Islet precursor cell (in vitro differentiated cells): ENCODE data around the gene TRIM41.
"Not testable (repeated sequence)": the region's sequence is repeated elsewhere in the genome, so short reads cannot be mapped to it uniquely, and the experiment has no call there.

Source experiments
- DNase-seq: peaks from one replicate; pipeline ENCODE4 v3.0.0-alpha.2; 2018

The TRIM41 gene

GRCh38 chr5:181212080-181212479 lies 11.0 kb upstream of the TRIM41 start:
- DNase-seq, result no peak

DNA sequence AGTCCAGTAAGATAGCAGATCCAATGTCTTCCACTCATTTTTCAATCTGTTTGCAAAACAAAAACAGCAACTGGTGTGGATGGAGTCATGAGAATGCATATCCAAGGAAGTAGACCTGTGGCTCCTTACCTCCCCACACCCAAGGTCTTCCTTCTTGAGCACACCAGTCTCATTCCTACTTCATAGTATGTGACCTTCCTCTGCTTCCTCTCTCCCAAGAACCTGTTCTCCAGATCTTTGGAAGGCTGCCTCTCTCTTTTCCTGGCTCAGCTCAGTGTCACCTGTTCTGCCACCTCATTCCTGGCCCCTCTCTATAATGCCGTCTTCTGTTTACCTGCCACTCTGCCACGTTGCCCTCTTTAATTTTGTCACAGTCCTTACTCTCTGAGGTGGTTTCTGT lies 10.1 kb upstream of the TRIM41 start:
- no peak for DNase-seq

- DNase-seq, result not testable (repeated sequence)
Observed at GRCh38 chr5:181214249-181214648, 8.8 kb upstream of the TRIM41 start.

GRCh38 chr5:181215997-181216989 lies 6.8 kb upstream of the TRIM41 start:
- no peak for DNase-seq

DNA sequence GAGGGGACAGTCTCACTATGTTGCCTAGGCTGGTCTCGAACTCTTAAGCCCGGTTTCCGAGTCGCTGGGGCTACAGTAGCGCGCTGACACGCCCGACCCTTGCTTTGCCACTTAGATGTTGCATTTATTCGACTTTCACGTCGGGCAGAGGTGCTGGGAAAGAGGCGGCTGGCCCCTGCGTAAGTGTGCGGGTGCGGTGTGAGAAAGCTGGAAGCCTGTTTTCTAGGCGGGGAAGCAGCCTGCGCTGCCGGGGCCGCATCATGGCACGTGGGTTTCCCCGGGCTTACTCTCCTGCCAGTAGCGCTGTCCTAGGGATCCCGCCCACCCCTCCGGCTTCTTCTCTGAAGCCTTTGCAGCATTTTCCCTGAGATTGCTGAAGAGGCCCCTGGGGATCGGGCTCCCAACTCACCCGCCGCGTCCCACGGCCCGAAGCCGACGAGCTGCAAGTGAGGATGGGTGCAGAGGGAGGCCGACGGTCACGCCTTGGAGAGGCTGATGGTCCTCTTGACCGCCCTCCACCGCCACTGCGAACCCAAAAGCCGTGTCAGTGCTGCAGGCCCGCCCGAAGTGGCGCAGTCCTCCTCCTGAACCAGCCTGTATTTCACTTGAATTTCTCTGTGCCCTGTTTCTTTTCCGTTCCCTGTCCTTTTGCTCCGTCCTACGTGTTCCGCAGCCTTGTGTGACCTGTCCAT lies 5.8 kb upstream of the TRIM41 start:
- DNase-seq, result peak; percentile 84

- DNase-seq, result no peak
Observed at GRCh38 chr5:181217803-181218062, 5.3 kb upstream of the TRIM41 start.

DNA sequence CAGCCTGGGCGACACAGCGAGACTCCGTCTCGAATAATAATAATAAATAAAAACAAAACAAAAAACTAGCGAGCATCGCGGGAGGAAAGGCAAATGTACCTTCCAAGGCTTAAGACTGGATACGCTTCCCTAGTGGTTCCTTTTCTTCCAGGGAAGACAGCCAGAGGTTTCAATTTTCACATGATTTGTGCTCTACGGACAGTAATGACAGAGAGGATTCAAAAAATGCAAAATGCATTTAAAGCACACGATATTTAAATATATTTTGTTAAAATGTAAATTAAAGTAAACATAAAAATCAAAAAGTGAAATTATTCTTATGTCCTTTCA lies 4.3 kb upstream of the TRIM41 start:
- no peak for DNase-seq

DNA sequence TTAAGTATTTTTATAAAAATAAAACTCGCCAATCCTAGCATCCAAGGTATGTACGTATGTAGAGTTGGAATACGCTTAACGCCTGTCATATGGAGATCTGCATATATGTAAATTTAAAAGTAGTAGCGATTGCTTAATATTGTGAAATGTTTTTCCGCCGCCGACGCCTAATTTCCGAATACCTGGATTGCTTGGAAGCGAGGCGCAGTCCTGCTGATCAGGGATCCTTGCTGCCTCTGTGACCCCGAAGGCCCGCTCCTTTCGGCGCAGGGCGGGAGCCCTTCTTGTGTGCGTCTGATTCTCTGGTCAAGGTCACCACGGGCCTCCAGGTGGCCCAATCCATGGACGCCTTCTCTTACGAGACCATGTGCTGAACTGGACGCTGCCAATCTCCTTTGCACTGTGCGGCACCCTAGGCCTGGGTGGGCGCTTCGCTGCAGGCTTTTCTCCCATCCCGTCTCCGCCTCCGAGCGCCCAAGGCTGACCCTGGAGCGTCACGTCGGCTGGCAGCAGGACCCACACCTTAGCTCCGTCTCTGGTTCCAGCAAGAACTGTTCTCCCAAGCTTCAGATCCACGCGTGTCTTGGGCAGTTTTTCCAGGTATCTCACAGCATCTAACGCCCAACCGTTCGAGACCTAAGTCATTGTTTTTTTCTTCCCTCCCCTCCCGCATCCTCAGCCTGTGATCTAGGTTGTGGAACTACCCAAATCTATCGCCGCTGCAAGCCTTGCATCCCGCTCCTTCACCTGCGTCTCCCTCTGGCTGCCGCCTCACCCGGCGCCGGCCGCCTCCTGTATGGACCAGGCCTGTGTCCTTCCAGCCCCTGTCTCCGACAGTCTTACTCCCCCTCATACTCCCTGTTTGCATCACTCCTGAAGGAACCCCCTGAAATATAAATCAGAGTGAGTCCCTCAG lies 3.6 kb upstream of the TRIM41 start:
- no peak for DNase-seq

DNA sequence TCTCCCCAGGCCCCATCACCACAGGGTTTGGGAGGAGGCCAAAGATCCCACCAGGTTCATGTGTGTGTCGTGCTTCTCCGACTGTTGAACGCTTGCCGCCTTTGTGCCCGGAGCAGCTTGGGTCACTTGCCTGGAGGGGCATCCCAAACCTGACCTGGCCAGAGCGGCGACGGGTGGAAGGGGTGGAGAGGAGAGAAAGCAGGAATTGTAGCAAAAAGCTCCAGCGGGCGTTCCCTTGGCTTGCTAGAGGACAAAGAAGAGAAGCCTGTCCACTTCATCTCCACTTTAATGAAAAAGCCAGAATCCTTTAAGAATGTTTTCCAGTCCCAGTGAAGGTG lies 2.9 kb upstream of the TRIM41 start:
- no peak for DNase-seq

- DNase-seq, result no peak
Observed at GRCh38 chr5:181221105-181221791, 1.8 kb upstream of the TRIM41 start.

DNA sequence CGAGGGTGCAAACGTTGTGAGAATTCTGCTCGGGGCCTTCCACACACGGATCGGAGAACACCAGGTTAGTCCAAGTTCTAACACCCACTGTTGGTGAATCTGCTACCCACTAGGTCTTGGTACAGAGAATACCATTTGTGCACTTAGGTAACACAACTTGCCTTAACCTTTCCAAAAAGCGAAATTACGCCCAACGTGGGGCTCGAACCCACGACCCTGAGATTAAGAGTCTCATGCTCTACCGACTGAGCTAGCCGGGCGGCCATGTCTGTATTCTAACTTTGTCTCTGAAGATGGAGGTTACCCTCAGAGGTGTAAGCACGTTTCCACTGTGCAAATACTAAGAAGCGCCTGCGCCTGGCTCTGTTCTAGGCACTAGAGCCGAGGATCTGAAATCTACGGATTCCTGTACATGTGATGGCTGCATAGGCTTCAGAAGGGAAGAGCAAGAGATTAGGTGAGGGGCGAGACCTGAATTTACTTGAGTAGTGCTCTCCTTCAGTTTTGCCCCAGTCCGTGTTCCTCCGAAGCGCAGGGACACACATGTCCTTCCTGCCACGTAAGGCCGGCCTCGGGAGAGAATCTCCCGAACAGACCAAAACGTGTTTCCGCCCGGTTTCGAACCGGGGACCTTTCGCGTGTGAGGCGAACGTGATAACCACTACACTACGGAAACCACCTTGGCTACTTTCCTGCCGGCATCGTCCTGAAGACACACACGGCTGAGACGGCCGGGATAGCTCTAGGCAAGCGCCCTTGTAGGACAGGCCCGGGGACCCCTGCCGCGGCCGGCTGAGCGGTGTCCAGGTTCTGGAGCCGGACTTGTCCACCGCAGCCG lies 1.1 kb upstream of the TRIM41 start:
- peak; percentile 98 for DNase-seq

GRCh38 chr5:181222630-181223057 lies 437 bp upstream of the TRIM41 start:
- DNase-seq, result no peak

DNA sequence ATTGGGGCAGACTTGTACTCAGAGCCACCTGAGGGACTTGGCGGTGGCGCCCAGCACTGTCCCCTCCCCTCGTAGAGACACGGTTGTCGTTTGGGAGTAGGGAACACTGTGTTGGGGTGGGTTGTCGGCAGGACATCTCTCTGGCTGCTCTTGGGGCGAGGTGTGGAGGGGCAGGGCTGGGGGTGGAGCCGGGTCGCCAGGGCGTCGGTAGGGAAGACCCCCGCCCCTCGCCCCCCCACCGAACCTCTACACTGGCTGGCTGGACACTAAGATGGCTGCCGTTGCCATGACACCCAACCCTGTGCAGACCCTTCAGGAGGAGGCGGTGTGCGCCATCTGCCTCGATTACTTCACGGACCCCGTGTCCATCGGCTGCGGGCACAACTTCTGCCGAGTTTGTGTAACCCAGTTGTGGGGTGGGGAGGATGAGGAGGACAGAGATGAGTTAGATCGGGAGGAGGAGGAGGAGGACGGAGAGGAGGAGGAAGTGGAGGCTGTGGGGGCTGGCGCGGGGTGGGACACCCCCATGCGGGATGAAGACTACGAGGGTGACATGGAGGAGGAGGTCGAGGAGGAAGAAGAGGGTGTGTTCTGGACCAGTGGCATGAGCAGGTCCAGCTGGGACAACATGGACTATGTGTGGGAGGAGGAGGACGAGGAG lies 778 bp downstream of the TRIM41 start:
- no peak for DNase-seq

GRCh38 chr5:181224390-181225229 lies 1.5 kb downstream of the TRIM41 start:
- no peak for DNase-seq

DNA sequence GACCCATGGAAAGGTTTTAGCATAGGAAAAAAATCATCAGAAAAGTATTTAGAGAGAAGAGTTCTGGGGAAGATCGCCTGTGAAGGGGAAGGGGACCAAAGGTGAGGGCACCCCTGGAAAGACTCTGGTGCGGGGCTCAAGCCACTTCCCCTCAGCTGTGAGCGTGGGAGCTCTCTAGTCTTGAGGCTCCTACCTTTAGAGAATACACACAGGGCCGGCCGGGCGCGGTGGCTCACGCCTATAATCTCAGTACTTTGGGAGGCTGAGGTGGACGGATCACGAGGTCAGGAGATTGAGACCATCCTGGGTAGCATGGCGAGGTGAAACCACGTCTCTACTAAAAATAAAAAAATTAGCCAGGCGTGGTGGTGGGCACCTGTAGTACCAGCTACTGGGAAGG lies 6.9 kb downstream of the TRIM41 start:
- DNase-seq, result no peak

DNA sequence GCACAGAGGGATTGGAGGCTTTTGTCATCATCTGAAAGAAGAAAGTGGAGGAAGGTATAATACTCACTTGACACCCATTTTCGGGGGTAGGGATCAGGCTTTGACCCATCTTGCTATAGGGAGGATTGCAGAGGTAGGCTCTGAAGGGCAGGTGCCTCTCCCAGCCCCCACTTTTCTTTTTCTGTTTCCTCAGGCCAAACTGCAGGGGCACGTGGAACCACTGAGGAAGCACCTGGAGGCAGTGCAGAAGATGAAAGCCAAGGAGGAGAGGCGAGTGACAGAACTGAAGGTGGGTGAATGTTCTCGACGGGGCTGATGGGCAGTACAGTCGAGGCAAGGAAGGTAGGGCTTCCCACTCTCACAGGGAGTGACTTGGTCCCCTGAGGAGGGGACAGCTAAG lies 7.5 kb downstream of the TRIM41 start:
- DNase-seq, result no peak

DNA sequence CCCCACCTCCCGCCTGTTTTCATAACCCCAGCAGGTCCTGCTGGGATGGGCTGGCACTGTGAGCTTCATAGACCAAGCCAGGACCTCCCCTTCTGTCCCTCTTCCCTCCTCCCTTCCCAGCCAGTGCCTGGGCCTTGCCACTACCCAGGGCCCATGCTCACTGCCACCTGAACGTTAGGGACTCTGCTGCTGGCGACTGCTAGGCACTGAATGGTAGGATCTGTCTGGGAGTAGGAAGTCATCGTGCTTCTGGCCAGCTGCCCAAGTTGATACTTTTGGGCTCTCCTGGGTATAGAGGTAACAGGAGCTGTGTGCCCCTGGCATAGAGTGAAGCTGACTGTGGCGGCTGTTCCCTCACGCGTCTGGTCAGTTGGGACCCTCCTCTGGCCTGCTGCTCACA lies 8.4 kb downstream of the TRIM41 start:
- no peak for DNase-seq

DNA sequence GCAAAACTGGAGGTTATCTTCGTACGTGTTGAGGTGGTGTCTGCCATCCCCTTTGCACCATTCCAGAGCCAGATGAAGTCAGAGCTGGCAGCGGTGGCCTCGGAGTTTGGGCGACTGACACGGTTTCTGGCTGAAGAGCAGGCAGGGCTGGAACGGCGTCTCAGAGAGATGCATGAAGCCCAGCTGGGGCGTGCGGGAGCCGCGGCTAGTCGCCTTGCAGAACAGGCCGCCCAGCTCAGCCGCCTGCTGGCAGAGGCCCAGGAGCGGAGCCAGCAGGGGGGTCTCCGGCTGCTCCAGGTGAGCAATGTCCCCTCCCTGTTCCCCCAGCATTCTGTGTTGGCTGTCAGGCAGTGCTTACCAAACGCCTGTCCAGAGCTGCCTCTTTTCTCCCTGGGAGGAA lies 9.5 kb downstream of the TRIM41 start:
- DNase-seq, result no peak

- DNase-seq, result no peak
Observed at GRCh38 chr5:181233088-181233800, 10.2 kb downstream of the TRIM41 start.
